HepG2 (cell line): Measurements from ENCODE around the gene BLCAP. TPM values are rescaled to one million over a fixed set of nuclear protein-coding genes. Genes with fewer than 3 reads are reported as not detected.

Source experiments
- ATAD3A ChIP-seq: sonication (generic); formaldehyde crosslinking; IDR thresholded peaks from 2 replicates; pipeline ENCODE4 v1.4.0; 2020; ENCODE audit warnings: missing genetic modification reagents
- ATF1 ChIP-seq: IDR thresholded peaks from 2 replicates; pipeline ENCODE4 v1.6.1; 2016; ENCODE audit warnings: mild to moderate bottlenecking, control low read depth
- HMG20B ChIP-seq: conservative IDR thresholded peaks from 2 replicates; pipeline ENCODE4 v1.6.1; 2016; ENCODE audit warnings: missing genetic modification reagents, missing compliant biosample characterization
- JDP2 ChIP-seq: sonication (generic); formaldehyde crosslinking; IDR thresholded peaks from 2 replicates; pipeline ENCODE4 v1.8.1; 2022; ENCODE audit warnings: missing genetic modification reagents, borderline replicate concordance
- MAFK ChIP-seq, 2 experiments: IDR thresholded peaks in 1 of 2; conservative IDR thresholded peaks in 1 of 2; 2 replicates each; pipeline ENCODE4 v1.6.1; 2011; ENCODE audit warnings: improper control_type of control experiment in 2 of 2, low read length in 2 of 2
- MIER2 ChIP-seq: IDR thresholded peaks from 2 replicates; pipeline ENCODE4 v1.6.1; 2016; ENCODE audit warnings: missing biosample characterization, missing genetic modification reagents
- NCOA2 ChIP-seq: sonication (generic); formaldehyde crosslinking; IDR thresholded peaks from 2 replicates; pipeline ENCODE4 v1.8.0; 2022; ENCODE audit warnings: inconsistent platforms
- PHF20 ChIP-seq: sonication (generic); formaldehyde crosslinking; IDR thresholded peaks from 2 replicates; pipeline ENCODE4 v1.5.0; 2020; ENCODE audit warnings: mild to moderate bottlenecking, missing genetic modification reagents
- RNF219 ChIP-seq: sonication (generic); formaldehyde crosslinking; IDR thresholded peaks from 2 replicates; pipeline ENCODE4 v1.5.0; 2020; ENCODE audit warnings: mild to moderate bottlenecking, missing genetic modification reagents
- TARDBP ChIP-seq: sonication (generic); formaldehyde crosslinking; IDR thresholded peaks from 2 replicates; pipeline ENCODE4 v1.8.0; 2022; ENCODE audit warnings: mild to moderate bottlenecking, missing genetic modification reagents
- WIZ ChIP-seq: sonication (generic); formaldehyde crosslinking; IDR thresholded peaks from 2 replicates; pipeline ENCODE4 v1.5.1; 2020; ENCODE audit warnings: mild to moderate bottlenecking, missing genetic modification reagents
- ZBTB42 ChIP-seq: sonication (generic); formaldehyde crosslinking; IDR thresholded peaks from 2 replicates; pipeline ENCODE4 v1.5.0; 2020; ENCODE audit warnings: mild to moderate bottlenecking, missing genetic modification reagents
- ZNF101 ChIP-seq: sonication (generic); formaldehyde crosslinking; IDR thresholded peaks from 2 replicates; pipeline ENCODE4 v1.4.0; 2020; ENCODE audit warnings: mild to moderate bottlenecking, low read depth, missing genetic modification reagents, borderline replicate concordance
- ZNF17 ChIP-seq: sonication (generic); formaldehyde crosslinking; IDR thresholded peaks from 2 replicates; pipeline ENCODE4 v1.5.0; 2020; ENCODE audit warnings: mild to moderate bottlenecking, missing genetic modification reagents
- ZNF251 ChIP-seq: sonication (generic); formaldehyde crosslinking; IDR thresholded peaks from 2 replicates; pipeline ENCODE4 v1.9.0; 2021; ENCODE audit warnings: mild to moderate bottlenecking, missing genetic modification reagents
- ZNF253 ChIP-seq: sonication (generic); formaldehyde crosslinking; IDR thresholded peaks from 2 replicates; pipeline ENCODE4 v1.8.0; 2022; ENCODE audit warnings: mild to moderate bottlenecking, missing genetic modification reagents, borderline replicate concordance
- ZNF260 ChIP-seq: sonication (generic); formaldehyde crosslinking; IDR thresholded peaks from 2 replicates; pipeline ENCODE4 v1.4.0; 2020; ENCODE audit warnings: missing genetic modification reagents, low read depth, mild to moderate bottlenecking, borderline replicate concordance
- ZNF337 ChIP-seq: sonication (generic); formaldehyde crosslinking; IDR thresholded peaks from 2 replicates; pipeline ENCODE4 v1.5.1; 2020; ENCODE audit warnings: missing genetic modification reagents, low read depth, mild to moderate bottlenecking, borderline replicate concordance
- ZNF484 ChIP-seq: sonication (generic); formaldehyde crosslinking; IDR thresholded peaks from 2 replicates; pipeline ENCODE4 v1.5.1; 2020; ENCODE audit warnings: mild to moderate bottlenecking, low read depth, missing genetic modification reagents, borderline replicate concordance
- ZNF709 ChIP-seq: sonication (generic); formaldehyde crosslinking; IDR thresholded peaks from 2 replicates; pipeline ENCODE4 v1.5.0; 2020; ENCODE audit warnings: mild to moderate bottlenecking, missing genetic modification reagents
- ZNF790 ChIP-seq: sonication (generic); formaldehyde crosslinking; IDR thresholded peaks from 2 replicates; pipeline ENCODE4 v1.8.0; 2022; ENCODE audit warnings: missing genetic modification reagents, mild to moderate bottlenecking, borderline replicate concordance
- ZNF816 ChIP-seq: sonication (generic); formaldehyde crosslinking; IDR thresholded peaks from 2 replicates; pipeline ENCODE4 v1.8.0; 2022; ENCODE audit warnings: missing genetic modification reagents, mild to moderate bottlenecking, borderline replicate concordance
- ZXDC ChIP-seq: sonication (generic); formaldehyde crosslinking; IDR thresholded peaks from 2 replicates; pipeline ENCODE4 v1.5.0; 2020; ENCODE audit warnings: mild to moderate bottlenecking, missing genetic modification reagents
- polyA plus RNA-seq, 8 experiments: library from polyadenylated mRNA; depleted of rRNA in 3 of 8; stranded (reverse) in 7 of 8; unstranded in 1 of 8; fragments of >200 nt; fragmentation: Illumina TruSeq in 4 of 8; extraction: Trizol in 4 of 8; gene quantifications; 2 replicates each; pipeline versions ENCODE4 v1.2.1 to v1.2.3, GENCODE V29; 2011 to 2016; ENCODE audit warnings: low read depth in 4 of 8, missing spikeins in 1 of 8, mixed read lengths in 1 of 8; ENCODE audit not compliant: insufficient read depth in 1 of 8
- total RNA-seq, 5 experiments: library from RNA; depleted of rRNA; stranded (reverse); fragments of >200 nt; fragmentation: Illumina TruSeq; extraction: Trizol; gene quantifications; 2 replicates each; pipeline ENCODE4 v1.2.3, GENCODE V29; 2016; ENCODE audit warnings: low read depth in 1 of 5
- TF ChIP-seq, protein P1 (sequence below): sonication (generic); formaldehyde crosslinking; IDR thresholded peaks from 2 replicates; pipeline ENCODE4 v1.4.0; 2020; ENCODE audit warnings: missing genetic modification reagents

The BLCAP gene
- total and polyA plus RNA-seq, 2 of the 13 experiments (the other 11 are each of a cell fraction or from before 2014, with no cell fraction given), result 52.4 to 86.8 TPM

DNA sequence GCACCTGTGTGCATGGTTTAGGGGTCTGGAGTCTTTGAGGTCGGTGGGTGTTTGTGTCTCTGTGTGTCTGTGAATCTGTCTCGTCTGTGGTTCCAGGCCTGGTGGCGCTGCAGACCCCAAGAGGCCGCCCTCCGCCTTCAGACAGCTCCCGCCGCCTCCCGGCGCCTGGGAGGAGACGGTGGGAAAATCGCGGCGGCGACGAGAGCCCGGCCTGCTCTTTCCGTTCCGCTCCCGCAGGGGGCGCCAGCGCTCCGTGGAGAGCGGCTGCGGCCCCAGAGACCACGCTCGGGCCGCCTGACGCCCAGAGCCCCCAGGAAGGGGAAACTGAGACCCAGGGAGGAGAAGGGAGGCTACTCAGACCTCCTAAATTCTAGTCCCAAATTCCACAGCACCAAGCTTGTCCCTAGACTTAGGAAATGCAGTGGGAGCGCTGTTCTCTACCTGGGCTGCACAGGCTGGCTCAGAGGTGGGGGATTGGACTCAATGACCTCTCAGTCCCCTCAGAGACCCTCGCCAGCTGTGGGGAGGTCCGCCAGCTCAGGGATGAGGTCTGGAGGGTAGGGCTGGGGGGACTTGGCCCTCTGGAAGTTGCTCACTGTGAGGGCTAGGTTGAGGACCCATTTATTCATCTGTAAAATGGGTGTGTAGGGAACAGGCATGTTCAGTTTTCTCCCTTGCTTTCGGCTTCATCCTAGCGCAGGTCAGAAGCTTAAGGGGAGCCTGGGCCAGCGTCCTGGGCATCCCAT lies 36.9 kb upstream of the BLCAP start (continued):
- TF ChIP-seq ZXDC (CRISPR knock-in tag) (no peak), MAFK (conservative IDR thresholded peaks at IDR 0.05 in 1 of 2, IDR thresholded peaks at IDR 0.05 in 1 of 2; ENCODE audit: low read length in 2 of 2) (no peak), ZNF790 (CRISPR knock-in tag) (no peak), ZNF101 (no peak), ZBTB42 (CRISPR knock-in tag) (no peak), ZNF253 (CRISPR knock-in tag) (no peak), ATF1 (CRISPR knock-in tag) (no peak), ATAD3A (CRISPR knock-in tag) (no peak), NCOA2 (peak; percentile 40; the same call in 1 of the 2 replicates), ZNF816 (no peak), ZNF251 (CRISPR knock-in tag) (no peak), ZNF17 (no peak), HMG20B (CRISPR knock-in tag) (no peak), MIER2 (CRISPR knock-in tag) (peak; percentile 63; the same call in 1 of the 2 replicates), WIZ (CRISPR knock-in tag) (0 out of 2 replicates have a peak, but pooled peaks have one; percentile 19), RNF219 (CRISPR knock-in tag) (no peak), ZNF337 (no peak), JDP2 (CRISPR knock-in tag) (no peak), TARDBP (CRISPR knock-in tag) (no peak), ZNF484 (CRISPR knock-in tag) (no peak), ZNF260 (CRISPR knock-in tag) (no peak), ZNF709 (CRISPR knock-in tag) (no peak), PHF20 (no peak)
- TF ChIP-seq, protein P1, sequence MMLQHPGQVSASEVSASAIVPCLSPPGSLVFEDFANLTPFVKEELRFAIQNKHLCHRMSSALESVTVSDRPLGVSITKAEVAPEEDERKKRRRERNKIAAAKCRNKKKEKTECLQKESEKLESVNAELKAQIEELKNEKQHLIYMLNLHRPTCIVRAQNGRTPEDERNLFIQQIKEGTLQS (CRISPR knock-in tag), result 0 out of 2 replicates have a peak, but pooled peaks have one; percentile 42
